Measurements from ENCODE around the gene FNIP2.
"Not testable (repeated sequence)": the region's sequence is repeated elsewhere in the genome, so short reads cannot be mapped to it uniquely, and the experiment has no call there.

FNIP2 gene

DNA sequence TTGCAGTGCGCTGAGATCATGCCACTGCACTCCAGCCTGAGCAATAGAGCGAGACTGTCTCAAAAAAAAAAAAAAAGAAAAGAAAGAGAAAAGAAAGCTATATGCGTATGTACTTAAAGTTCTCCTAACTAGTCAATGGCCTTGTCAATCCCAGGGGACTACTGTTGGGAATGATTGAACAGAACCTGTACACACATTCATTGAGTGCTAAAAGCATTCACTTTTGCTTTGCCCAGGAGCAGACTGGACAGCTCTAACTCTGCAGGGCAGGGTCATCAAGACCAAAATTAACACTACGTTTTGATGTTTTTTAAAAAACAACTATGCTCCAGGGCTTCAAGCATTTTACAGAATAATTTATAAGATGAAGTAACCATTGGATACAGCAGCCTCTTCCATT lies 106.2 kb downstream of the FNIP2 start:
- no peak for DNase-seq

DNA sequence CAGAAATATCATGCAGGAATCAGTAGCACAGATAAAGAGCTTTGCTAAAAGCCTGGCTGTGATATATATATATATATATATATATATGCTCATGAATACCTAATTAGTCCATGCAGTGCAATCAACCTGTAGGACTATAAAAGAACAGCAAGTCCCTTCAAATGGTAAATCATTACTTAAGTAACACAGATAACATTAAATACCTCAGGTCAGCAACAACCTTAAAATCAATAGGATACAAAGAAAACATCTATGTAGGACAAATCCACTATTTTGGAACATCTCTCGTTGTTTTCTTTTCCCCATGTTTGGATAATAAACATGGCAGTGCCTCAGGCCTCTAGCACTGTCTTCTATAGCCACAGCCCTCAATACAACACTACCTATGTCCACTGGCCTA lies 106.6 kb downstream of the FNIP2 start:
- no peak for DNase-seq

DNA sequence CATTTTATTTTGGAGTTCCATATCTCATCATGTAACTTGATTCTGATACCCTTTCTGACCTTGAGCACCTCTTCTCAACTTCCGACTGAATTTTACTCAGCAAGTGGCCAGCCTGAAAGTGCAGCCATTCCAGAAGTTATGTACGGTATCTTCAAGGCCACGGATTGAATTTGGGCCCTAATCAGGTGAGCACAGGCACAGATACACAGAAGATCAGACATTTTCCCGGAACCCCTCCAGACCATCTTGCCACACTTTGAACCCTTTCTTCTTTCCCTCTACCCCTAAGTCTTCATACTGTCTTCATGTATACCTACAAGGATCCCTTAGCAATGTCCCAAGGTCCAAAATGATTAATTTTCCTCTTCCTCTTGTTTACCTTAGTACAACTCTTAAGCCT lies 108.2 kb downstream of the FNIP2 start:
- no peak for DNase-seq

DNA sequence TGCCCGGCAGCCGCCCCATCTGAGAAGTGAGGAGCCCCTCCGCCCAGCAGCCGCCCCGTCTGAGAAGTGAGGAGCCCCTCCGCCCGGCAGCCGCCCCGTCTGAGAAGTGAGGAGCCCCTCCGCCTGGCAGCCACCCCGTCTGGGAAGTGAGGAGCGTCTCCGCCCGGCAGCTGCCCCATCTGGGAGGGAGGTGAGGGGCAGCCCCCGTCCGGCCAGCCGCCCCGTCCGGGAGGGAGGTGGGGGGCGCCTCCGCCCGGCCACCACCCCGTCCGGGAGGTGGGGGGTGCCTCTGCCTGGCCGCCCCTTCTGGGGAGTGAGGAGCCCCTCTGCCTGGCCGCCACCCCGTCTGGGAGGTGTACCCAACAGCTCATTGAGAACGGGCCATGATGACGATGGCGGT lies 113.3 kb downstream of the FNIP2 start:
- not testable (repeated sequence) for DNase-seq

DNA sequence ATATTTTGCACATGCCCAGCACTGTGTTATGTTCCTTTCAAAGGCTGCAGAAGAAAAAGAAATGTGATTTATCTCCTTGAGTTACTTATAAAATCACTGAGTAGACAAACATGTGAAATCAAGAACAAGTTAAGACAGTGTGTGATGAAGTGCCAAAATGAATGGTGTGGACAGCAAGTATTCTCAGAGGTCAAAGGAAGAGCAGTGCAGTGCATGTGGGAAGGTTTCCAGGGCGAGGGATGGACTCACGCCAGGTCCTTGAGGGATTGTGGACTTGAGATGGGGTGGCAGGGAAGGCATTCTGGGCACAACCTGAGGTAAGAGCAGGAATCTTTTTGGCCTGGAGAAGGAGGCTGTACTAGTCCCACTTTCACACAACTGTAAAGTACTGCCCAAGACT lies 115.5 kb downstream of the FNIP2 start:
- no peak for DNase-seq

DNA sequence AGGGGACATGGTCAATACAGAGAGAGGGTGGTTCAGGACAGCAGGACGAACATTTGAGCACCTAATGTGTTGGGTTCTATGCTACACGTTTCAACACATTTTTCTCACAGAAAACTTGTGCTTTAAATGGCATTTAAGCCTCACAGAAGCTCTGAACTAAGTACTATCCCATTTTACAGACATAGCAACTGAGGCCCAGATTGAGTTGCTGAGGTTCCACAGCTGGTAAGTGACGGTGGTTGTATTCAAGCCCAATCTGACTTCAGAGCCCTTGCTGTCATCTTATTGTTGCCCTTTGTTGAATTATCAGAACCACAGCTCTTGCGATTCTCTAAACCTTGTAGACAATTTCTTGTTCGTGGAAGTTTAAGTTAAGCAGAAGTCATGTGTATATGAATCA lies 116.7 kb downstream of the FNIP2 start:
- DNase-seq = no peak

DNA sequence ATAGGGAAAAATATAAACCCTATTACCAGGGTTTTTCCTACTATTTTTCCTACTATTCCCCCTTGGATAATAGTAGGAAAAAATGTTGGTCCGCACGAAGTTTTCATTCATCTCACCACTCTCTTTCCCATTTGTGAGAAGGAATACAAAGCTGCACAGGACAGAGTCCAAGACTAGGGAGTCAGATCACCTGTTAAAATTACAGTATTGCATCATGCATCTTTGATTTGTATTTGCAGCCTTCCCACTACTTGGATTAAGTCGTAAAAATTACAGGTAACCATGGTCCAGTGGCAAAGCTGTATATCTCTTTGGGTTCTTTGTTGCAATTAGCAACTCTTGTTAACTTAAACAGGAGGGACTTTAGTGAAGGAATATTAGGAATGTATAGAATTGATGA lies 121.5 kb downstream of the FNIP2 start:
- DNase-seq = no peak

DNA sequence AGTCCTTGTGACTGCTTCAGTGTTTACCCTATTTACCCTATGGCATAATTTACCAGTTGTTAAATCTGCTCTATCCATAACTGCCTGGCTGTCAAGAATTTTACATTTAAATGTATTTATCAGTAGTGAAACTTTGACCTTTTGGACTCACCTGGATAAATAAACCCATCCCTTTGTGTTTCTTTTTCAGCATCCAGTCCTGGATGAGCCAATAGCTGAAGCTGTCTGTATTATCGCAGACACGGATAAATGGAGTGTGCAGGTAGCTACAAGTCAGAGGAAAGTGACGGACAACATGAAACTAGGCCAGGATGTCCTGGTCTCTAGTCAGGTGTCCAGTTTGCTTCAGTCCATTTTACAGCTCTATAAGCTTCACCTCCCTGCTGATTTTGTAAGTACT lies 122.4 kb downstream of the FNIP2 start:
- no peak for DNase-seq

DNA sequence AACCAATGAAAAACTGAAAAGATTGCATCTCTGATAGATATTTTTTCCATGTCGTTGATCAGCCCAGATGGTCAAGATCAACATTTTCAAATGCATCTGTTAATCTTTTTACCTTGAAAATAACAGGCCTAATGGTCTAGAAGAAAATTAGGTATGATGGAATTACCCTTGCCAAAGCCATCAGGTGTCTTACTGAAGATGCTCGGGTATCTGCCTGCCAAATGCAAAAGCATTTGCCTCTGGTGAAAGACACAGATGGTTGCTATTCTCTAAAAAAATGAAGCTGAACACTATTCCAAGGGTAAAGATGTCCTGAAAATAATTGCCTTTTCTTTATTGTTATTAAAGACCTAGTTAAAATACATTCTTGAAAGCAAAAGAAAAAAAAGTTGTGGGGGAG lies 126.0 kb downstream of the FNIP2 start:
- peak; percentile 40 for DNase-seq

DNA sequence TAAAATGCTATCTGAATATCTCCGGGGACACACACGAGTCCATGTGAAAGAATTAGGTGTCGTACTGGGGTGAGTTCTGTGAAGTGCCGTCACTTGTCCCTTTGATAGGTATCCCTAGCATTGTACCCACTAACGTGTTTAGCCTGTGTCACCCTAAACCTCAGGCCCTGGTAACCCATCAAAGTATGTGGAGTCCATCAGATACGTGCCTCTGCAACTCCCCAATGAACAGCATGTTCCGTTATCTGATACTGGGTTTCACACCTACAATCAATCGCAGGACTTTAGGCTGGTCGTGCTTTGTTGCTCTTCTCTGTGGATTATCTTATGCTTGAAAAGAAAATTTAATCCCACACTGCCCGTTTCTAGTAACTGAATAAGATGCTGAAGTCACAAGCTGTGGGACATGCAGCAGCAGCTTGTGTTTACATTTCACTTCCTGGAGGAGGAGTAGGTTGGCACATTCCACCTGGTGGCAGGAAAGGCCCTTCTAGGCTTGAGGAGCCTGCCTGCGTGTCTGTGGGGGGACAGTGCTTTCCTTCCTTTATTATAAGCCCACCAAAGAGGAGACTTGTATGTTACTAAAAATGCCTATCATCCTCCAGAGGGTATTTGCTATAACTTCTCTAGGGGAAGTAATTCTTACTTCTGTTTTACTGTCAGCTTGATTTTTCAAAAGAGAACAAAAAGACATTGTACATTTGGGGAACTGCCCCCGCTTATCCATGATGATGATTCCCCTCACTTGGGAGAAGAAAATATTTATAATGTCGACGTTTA lies 127.2 kb downstream of the FNIP2 start:
- peak; percentile 22 for DNase-seq

DNA sequence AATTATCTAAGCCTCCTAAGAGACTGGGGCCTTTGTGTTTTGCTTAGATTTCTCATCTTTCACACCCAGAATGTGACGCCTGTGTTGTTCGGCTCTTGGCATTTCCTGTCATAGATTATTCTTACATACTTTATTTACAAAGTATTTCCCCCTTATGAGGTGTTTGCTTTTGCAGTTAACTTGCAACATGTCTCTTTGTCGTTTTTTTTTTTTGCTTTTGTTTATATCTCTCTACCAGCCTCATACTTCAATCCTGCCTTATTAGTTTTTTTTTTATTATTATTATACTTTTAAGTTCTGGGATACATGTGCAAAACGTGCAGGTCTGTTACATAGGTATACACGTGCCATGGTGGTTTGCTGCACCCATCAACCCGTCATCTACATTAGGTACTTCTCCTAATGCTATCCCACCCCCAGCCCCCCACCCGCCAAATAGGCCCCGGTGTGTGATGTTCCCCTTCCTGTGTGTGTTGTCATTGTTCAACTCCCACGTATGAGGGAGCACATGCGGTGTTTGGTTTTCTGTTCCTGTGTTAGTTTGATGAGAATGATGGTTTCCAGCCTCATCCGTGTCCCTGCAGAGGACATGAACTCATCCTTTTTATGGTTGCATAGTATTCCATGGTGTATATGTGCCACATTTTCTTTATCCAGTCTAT lies 127.9 kb downstream of the FNIP2 start:
- DNase-seq = not testable (repeated sequence)

DNA sequence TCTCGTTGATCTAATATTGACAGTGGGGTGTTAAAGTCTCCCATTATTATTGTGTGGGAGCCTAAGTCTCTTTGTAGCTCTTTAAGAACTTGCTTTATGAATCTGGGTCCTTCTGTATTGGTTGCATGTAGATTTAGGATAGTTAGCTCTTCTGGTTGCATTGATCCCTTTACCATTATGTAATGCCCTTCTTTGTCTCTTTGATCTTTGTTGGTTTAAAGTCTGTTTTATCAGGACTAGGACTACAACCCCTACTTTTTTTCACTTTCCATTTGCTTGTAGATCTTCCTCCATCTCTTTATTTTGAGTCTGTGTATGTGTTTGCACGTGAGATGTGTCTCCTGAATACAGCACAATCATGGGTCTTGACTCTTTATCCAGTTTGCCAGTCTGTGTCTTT lies 131.6 kb downstream of the FNIP2 start:
- DNase-seq = not testable (repeated sequence)

DNA sequence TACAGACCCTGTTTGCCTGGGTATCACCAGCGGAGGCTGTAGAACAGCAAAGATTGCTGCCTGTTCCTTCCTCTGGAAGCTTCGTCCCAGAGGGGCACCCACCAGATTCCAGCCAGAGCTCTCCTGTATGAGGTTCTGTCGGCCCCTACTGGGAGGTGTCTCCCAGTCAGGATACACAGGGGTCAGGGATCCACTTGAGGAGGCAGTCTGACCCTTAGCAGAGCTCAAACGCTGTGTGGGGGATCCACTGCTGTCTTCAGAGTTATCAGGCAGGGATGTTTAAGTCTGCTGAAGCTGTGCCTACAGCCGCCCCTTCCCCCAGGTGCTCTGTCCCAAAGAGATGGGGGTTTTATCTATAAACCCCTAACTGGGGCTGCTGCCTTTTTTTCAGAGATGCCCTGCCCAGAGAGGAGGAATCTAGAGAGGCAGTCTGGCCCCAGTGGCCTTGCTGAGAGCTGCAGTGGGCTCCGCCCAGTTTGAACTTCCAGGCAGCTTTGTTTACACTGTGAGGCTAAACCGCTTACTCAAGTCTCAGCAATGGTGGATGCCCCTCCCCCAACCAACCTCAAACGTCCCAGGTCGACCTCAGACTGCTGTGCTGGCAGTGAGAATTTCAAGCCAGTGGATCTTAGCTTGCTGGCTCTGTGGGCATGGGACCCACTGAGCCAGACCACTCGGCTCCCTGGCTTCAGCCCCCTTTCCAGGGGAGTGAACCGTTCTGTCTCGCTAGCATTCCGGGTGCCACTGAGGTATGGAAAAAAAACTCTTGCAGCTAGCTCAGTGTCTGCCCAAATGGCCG lies 133.7 kb downstream of the FNIP2 start:
- not testable (repeated sequence) for DNase-seq

DNA sequence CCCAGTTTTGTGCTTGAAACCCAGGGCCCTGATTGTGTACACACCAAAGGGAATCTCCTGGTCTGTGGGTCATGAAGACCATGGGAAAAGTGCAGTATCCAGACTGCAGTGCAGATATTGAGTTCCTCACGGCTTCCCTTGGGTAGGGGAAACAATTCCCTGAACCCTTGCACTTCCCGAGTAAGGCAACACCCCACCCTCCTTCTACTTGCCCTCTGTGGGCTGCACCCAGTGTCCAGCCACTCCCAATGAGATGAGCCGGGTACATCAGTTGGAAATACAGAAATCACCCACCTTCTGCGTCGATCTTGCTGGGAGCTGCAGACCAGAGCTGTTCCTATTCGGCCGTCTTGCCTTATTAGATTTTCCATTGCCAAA lies 134.2 kb downstream of the FNIP2 start:
- DNase-seq = no peak

DNA sequence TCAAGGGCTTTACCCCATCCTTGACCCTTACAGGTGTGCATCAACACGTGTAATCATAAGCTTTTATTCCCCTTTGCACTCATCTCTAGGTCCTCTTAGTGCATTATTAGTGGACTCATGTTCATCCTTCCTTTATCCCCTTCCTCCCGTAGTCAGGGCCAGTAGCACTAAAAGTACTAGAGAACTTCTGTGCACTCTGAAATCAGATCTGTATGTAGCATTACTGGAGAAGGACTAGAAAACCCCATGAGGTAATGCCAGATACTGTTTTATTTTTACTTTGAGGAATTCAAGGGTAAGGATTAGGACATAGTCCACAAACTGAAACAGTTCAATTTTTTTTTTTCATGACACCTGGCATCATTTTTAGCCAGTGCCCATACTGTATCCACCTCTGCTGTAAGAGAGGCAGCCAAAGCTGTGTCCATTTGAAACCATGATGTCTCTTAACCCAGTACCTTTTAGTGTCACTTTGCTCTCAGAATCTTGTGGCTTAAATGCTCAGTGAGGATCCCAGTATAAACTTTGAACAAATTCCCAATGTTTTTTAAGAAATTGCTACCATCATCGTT lies 134.7 kb downstream of the FNIP2 start:
- no peak for DNase-seq

DNA sequence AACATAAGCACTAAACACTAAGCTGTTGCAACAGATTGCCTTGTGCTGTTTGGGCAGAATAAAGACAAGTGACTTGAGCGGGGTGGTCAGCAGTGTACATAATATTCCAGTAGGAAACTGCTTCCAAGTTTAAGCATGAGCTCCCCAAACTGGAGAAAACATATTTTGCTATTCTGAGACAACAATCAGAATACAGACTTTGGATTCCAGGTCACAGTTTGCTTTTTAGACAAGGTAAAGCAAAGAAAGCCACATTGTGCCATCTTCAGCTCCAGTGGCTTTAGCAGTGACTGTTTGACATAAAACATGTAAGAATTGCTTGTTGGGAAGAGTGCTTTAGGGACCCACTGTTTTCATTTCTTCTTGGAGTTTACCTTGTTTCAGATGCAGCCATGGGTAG lies 136.0 kb downstream of the FNIP2 start:
- no peak for DNase-seq

DNA sequence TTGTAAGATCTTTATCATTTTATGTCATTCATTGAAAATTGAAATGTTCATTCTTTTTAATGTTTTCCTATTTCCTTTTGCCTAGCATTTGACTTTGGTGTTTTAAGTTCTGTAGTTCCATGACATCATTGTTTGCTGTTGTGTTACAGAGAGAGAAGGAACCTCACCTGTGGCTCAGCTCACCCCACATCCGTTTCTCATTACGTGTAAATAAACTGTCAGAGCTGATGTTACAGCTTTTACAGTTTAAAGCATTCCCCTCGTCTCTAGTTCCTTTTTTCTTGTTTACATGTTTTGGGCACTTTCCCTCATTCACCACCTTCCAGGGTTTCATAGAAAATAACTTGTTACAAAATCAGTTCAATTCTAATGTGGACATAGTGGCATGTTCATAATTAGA lies 137.2 kb downstream of the FNIP2 start:
- no peak for DNase-seq

DNA sequence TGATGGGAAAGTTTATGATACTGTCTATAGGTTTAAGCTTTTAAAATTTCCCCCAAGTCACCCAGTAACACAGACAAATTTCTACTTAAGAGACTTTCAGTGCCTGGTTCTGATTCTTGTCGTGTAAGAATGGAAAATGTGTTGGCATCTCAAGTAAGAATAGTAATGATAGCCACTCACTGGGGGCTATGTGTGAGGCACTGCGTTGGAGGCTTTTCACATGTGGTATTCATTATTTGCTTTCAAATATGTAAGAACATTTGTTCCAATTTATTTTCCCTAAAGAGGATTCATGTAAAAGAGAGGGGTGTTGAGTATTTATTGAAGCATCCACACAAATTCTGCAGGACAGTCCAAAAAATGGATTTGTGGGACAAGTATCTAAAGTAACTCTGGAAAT lies 143.6 kb downstream of the FNIP2 start:
- no peak for DNase-seq

DNA sequence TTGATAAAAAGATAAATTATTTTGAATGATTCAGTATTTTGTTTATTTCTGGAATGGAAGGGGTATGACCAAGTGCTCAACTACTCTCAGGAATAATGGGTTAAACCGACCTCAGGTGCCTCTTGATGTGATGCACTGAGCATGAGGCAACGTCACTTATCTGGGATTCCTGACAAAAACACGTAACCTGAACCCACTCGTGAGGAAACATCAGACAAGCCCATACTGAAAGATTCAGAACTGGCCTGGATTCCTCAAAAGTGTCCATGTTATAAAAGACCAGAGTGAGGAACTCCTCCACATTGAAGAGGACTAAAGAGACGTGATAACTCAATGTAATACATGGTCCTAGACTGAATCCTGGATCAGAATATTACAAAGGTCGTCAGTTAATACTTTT lies 144.0 kb downstream of the FNIP2 start:
- peak; percentile 3 for DNase-seq

DNA sequence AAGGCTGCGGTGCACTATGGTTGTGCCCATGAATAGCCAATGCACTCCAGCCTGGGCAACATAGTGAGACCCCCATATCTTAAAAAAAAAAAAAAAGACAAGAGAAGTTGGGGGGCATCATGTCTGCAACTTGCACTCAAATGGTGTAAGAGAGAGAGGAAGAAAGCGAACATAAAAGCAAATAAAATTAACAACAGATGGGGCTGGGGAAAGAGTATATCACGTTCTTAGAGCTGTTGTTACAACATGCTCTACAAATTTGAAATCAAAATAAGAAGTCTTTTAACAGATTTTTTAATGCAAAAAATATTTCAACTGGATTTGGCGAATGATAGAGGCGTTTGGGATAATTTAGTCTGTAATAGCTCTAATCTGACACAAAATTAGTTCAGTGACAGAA lies 144.9 kb downstream of the FNIP2 start:
- DNase-seq = no peak

DNA sequence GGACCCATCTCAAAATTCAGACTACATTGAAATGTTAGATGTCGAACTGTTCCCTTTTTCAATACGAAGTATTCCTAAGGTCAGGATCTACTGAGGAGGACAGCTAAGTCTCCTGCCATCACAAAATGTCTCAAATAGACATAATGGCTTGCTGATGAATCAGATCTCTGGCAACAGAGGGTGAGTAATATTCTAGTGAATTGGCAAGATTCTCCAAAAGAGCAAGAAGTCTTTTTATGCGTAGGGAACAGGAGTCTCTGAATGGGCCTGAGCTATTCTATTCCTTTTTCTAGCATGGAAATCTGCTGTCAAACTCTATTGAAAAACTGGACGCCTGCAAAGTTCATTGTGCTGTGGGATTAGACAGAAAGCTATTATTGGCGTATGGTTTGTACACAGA lies 145.4 kb downstream of the FNIP2 start:
- DNase-seq = no peak

DNA sequence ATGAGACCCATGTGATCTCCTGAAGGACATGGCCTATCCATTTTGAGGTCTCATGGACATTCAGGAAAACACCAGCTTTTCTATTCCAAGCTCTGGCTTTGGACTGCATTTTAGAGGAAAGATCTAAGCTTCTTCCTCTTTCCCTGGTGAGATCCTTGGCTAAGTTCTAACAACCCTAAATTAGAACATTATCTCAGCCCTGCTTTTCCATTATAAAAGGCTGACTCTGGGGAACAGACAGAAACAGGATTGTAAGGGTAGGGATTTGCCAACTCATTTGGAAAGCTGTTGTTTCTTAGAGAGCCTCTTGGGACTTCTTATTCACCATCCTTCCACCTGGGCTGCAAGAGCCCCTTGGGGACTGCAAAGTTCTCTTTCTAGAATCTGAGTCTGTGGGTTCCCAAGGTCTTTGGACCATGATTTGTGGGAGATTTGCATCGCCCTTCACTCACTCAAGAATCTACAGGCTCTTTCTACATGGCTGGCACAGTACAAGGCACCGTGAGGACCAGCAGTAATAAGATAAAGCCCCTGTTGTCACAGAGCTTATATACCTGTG lies 146.9 kb downstream of the FNIP2 start:
- peak; percentile 7 for DNase-seq

DNA sequence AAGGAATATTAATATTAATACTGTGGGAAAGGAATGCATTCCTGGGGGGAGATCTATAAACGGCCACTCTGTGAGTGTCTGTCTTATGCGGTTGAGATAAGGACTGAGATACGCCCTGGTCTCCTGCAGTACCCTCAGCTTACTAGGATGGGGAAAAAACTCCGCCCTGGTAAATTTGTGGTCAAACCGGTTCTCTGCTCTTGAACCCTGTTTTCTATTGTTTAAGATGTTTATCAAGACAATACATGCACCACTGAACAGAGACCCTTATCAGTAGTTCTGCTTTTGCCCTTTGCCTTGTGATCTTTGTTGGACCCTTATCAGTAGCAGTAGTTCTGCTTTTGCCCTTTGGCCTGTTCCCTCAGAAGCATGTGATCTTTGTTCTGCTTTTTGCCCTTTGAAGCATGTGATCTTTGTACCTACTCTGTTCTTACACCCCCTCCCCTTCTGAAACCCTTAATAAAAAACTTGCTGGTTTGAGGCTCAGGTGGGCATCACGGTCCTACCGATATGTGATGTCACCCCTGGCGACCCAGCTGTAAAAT lies 151.7 kb downstream of the FNIP2 start:
- DNase-seq = not testable (repeated sequence)
